UCSD-AML1 (cell line): ENCODE results near the gene PGRMC2.
"Not testable (repeated sequence)": the region's sequence is repeated elsewhere in the genome, so short reads cannot be mapped to it uniquely, and the experiment has no call there.

Experiments
- DNase-seq: peaks from one replicate; lab custom pipeline; 2025; ENCODE audit not compliant: unreplicated experiment; lab: John Stamatoyannopoulos, UW

Gene PGRMC2

DNA sequence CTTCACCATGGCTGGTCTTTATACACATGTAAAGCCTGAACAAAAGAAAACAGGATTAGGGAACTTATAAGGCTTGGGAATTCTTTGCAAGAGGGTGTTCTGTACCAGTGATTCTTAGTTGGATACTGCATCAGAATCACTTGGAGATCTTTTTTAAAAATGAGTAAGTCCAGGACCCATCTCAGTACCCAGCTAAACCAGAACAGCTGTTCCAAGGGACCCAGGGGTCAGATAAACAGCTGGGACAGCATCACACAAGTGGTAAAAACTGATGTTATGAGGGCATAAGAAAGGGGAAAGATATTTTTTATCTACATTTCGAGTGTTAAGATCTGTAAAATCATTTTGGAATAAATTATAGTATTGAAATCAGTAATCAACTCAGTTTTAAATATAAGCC, 16.1 kb downstream of the PGRMC2 start:
- DNase-seq = no peak

- DNase-seq = no peak
Measured at GRCh38 chr4:128268970-128269369, 18.6 kb downstream of the PGRMC2 start.

- DNase-seq = no peak
Measured at GRCh38 chr4:128267745-128268144, 19.9 kb downstream of the PGRMC2 start.

- DNase-seq = not testable (repeated sequence)
Measured at GRCh38 chr4:128267171-128267570, 20.4 kb downstream of the PGRMC2 start.

GRCh38 chr4:128265550-128265949, 22.1 kb downstream of the PGRMC2 start:
- not testable (repeated sequence) for DNase-seq

DNA sequence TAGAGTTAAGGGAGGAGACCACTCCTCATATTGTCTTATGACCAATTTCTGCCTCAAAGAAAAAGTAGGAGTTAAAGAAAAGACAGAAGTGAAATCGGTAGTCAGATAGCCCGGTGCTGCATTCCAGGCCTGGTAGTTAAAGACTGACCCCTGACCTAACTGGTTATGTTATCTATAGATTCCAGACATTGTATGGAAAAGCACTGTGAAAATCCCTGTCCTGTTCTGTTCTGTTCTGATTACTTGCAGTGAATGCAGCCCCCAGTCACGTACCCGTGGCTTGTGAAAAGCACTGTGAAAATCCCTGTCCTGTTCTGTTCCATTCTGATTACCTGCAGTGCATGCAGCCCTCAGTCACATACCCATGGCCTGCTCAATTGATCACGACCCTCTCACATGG, 27.7 kb downstream of the PGRMC2 start:
- not testable (repeated sequence) for DNase-seq

DNA sequence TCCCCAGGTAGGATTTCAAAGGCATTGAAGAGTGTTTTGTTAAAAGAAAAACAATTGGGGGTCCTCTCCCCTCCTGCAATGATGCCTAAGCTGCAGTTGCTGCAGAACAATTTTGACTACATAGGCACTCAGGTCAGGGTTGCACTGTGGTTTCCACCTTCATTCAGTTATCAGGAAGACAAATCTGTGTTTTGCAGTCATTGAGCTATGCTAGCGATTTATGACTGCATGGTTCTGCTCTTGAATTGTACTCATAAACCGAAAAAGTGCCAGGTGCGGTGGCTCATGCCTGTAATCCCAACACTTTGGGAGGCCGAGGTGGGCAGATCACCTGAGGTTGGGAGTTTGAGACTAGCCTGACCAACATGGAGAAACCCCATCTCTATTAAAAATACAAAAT, 29.4 kb downstream of the PGRMC2 start:
- DNase-seq = not testable (repeated sequence)

DNA sequence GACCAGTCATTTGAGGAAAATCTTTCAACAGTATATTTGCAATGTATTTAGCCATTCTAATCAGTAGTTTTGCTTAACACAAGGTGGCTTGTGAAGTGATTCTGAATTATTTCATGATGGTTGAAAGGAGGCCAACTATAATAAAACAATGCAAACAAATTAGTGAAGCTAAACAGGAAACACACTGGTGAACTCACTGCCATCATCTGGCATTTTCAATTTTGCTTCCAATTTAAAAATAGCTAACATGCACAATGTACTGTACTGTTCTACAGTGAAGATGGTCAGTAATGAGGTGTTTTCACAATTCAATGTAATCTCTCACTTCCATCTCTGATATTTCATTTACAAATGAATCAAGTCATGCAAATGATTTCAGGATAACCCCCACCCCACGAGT, 31.1 kb downstream of the PGRMC2 start:
- no peak for DNase-seq

DNA sequence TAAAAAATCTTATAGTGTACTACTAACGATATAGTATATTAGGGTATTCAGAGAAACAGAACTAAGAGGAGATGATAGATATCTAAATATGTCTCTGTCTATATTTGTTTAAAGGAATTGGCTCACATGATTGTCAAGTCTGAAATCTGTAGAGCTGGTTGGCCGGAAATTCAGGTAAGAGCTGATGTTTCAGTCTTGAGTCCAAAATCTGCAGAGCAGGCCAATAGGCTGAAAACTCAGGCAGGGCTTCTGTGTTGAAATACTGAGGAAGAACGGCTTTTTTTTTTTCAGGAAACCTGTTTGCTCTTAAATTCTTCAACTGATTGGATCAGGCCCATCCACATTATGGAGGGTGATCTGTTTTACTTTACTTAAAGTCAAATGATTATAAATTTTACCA, 31.7 kb downstream of the PGRMC2 start:
- no peak for DNase-seq

- DNase-seq = no peak
Measured at GRCh38 chr4:128249787-128250668, 37.6 kb downstream of the PGRMC2 start.

DNA sequence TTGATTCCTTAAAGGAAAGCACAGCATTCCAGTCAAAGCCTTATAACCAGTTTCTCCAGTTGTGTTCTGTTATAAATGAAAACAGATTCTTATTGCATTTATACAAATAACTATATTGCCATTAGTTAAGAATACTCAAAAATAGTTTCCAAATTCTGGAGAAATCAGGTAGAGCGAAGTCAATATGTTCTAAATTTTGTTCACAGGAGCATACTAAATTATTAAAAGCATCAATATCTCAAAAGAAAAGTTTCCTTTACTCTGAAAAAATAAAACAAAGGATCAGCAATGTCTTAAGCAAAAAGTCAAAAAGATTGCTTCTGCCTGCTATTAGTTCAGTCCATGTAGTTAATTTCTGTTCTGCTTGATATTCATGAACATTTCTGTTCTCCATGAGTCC, 39.7 kb downstream of the PGRMC2 start:
- no peak for DNase-seq

DNA sequence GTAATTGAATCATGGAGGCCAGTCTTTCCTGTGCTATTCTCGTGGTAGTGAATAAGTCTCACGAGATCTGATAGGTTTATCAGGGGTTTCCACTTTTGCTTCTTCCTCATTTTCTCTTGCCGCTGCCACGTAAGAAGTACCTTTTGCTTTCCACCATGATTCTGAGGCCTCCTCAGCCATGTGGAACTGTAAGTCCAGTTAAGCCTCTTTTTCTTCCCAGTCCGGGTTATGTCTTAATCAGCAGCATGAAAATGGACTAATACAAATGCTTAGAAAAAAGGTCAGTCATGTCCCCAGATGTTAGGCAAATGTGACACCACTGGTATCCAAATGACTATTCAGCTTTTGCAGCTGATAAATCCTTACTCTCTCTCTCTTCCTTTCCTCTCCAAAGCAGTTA, 42.2 kb downstream of the PGRMC2 start:
- DNase-seq = not testable (repeated sequence)

GRCh38 chr4:128244379-128244778, 43.2 kb downstream of the PGRMC2 start:
- no peak for DNase-seq

DNA sequence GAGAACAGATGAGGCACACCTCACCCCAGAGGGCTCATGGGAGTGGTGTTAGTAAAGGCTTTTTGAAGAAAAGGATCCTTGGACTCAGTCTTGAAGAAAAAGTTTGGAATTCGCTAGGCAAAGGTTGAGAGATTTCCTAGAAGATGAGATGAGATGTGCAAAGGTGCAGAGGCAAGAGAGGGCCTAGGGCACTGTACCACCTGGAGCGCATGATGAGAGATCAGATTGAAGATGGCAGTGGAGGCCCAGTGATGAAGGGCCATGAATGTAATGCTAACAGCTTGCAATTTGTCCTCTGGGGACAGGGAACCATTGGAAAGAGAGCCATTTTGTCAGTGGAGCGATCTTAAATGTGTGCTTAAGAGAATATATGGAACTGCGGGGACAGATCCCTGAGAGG, 45.0 kb downstream of the PGRMC2 start:
- no peak for DNase-seq

DNA sequence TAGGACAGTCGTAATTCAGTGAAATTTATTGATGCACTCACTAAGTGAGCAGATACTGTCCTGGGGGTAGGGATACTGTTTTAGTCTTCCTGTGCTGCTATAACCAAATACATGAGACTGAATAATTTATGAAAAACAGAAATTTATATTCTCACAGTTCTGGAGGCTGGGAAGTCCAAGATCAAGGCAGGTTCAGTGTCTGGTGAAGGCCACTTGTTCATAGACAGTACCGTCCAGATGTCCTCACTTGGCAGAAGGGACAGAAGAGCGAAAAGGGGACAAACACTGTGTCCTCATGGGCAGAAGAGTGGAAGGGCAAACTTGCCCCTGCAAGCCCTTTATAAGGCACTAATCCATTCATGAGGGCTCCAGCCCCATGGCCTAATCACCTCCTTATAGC, 45.6 kb downstream of the PGRMC2 start:
- DNase-seq = no peak

DNA sequence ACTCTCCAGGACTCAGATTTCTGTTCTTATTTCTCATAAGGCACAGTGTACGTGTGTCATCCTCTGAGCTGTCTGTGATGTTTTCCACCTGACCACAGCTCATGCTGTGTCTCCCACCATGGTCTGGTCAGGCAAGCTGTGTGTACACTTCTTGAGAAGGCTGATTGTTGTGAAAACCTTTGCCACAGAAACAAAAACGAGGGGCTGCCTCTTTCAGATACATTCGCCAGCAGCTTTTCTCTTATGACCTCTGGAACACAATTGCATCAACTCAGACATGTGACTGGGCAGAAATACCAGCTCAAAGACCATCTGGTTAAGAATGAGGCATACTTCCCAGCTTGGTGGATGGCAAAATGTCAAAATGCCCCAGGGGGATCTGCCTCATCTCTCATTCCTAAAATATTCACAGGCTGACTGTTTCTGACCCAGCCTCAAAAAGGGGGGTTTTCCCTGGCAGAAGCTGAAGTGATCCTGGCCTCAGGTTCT, 46.1 kb downstream of the PGRMC2 start:
- DNase-seq = no peak

DNA sequence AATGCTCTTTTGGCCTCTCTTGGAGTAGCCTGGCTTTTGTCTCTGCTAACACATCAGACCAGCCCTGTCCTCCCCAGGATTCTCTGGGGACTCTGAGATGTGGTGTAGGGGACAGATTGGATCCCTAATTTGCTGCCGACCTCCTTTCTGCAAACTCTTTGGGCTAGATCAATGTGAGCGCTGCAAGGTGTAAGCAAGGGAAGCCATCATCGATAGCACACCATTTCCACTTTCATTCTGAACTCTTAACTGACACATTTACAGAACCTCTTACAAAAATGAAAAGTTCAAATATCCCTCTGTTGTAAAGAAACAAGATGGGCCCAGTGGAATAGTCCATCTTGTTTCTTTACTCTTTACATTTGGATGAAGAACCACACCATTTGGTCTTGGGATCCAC, 46.6 kb downstream of the PGRMC2 start:
- no peak for DNase-seq

GRCh38 chr4:128234836-128235235, 52.8 kb downstream of the PGRMC2 start:
- DNase-seq = no peak

- DNase-seq = no peak
Measured at GRCh38 chr4:128232719-128233118, 54.9 kb downstream of the PGRMC2 start.

GRCh38 chr4:128228845-128229795, 58.5 kb downstream of the PGRMC2 start:
- no peak for DNase-seq

GRCh38 chr4:128227991-128228571, 59.5 kb downstream of the PGRMC2 start:
- DNase-seq = no peak
